HepG2 (cell line): ENCODE measurements around the gene NCOA4. TPM values are rescaled to one million over a fixed set of nuclear protein-coding genes. Genes with fewer than 3 reads are reported as not detected.

Experiments used
- BCL6 ChIP-seq: IDR thresholded peaks from 2 replicates; pipeline ENCODE4 v1.6.1; 2016; ENCODE audit warnings: missing genetic modification reagents, missing compliant biosample characterization
- FOXK1 ChIP-seq: sonication (generic); formaldehyde crosslinking; IDR thresholded peaks from 2 replicates; pipeline ENCODE4 v1.4.0; 2020; ENCODE audit warnings: low read depth, missing genetic modification reagents, borderline replicate concordance
- GABPB1 ChIP-seq: IDR thresholded peaks from 2 replicates; pipeline ENCODE4 v1.6.1; 2016; ENCODE audit warnings: mild to moderate bottlenecking, missing genetic modification reagents, moderate library complexity, missing compliant biosample characterization
- GPN1 ChIP-seq: sonication (generic); formaldehyde crosslinking; IDR thresholded peaks from 2 replicates; pipeline ENCODE4 v1.5.1; 2020; ENCODE audit warnings: missing genetic modification reagents, borderline replicate concordance
- HDAC2 ChIP-seq: sonication (generic); formaldehyde crosslinking; IDR thresholded peaks from 2 replicates; pipeline ENCODE4 v1.4.0; 2020; ENCODE audit warnings: missing genetic modification reagents
- KMT2B ChIP-seq: IDR thresholded peaks from 2 replicates; pipeline ENCODE4 v1.6.1; 2016; ENCODE audit warnings: missing genetic modification reagents, missing compliant biosample characterization
- REST ChIP-seq, 2 experiments: IDR thresholded peaks; 2 replicates each; pipeline ENCODE4 v1.6.1; 2011 to 2012; ENCODE audit warnings: low read length in 2 of 2, borderline replicate concordance in 1 of 2, low read depth in 1 of 2, mild to moderate bottlenecking in 1 of 2, moderate library complexity in 1 of 2
- SMAD1 ChIP-seq: sonication (generic); formaldehyde crosslinking; IDR thresholded peaks from 2 replicates; pipeline ENCODE4 v1.4.0; 2020; ENCODE audit warnings: missing genetic modification reagents, low read depth, mild to moderate bottlenecking, borderline replicate concordance
- SP4 ChIP-seq: sonication (generic); formaldehyde crosslinking; IDR thresholded peaks from 2 replicates; pipeline ENCODE4 v1.8.1; 2023; ENCODE audit warnings: mild to moderate bottlenecking, missing genetic modification reagents
- SSRP1 ChIP-seq: IDR thresholded peaks from 2 replicates; pipeline ENCODE4 v1.6.1; 2016; ENCODE audit warnings: control low read depth
- TGIF2 ChIP-seq: IDR thresholded peaks from 2 replicates; pipeline ENCODE4 v1.6.1; 2016; ENCODE audit warnings: control low read depth, missing compliant biosample characterization
- ZC3H4 ChIP-seq: sonication (generic); formaldehyde crosslinking; IDR thresholded peaks from 2 replicates; pipeline ENCODE4 v1.4.0; 2020; ENCODE audit warnings: missing genetic modification reagents, borderline replicate concordance
- ZMAT3 ChIP-seq: sonication (generic); formaldehyde crosslinking; conservative IDR thresholded peaks from 2 replicates; pipeline ENCODE4 v1.7.0; 2021; ENCODE audit warnings: missing genetic modification reagents
- ZNF18 ChIP-seq: sonication (generic); formaldehyde crosslinking; IDR thresholded peaks from 2 replicates; pipeline ENCODE4 v1.8.0; 2022; ENCODE audit warnings: mild to moderate bottlenecking, missing genetic modification reagents; ENCODE audit not compliant: insufficient replicate concordance
- ZNF362 ChIP-seq: sonication (generic); formaldehyde crosslinking; IDR thresholded peaks from 2 replicates; pipeline ENCODE4 v1.4.0; 2020; ENCODE audit warnings: missing genetic modification reagents, mild to moderate bottlenecking, borderline replicate concordance
- ZNF605 ChIP-seq: sonication (generic); formaldehyde crosslinking; IDR thresholded peaks from 2 replicates; pipeline ENCODE4 v1.8.0; 2022; ENCODE audit warnings: mild to moderate bottlenecking, missing genetic modification reagents
- polyA plus RNA-seq, 8 experiments: library from polyadenylated mRNA; depleted of rRNA in 3 of 8; stranded (reverse) in 7 of 8; unstranded in 1 of 8; fragments of >200 nt; fragmentation: Illumina TruSeq in 4 of 8; extraction: Trizol in 4 of 8; gene quantifications; 2 replicates each; pipeline versions ENCODE4 v1.2.1 to v1.2.3, GENCODE V29; 2011 to 2016; ENCODE audit warnings: low read depth in 4 of 8, missing spikeins in 1 of 8, mixed read lengths in 1 of 8; ENCODE audit not compliant: insufficient read depth in 1 of 8
- total RNA-seq, 5 experiments: library from RNA; depleted of rRNA; stranded (reverse); fragments of >200 nt; fragmentation: Illumina TruSeq; extraction: Trizol; gene quantifications; 2 replicates each; pipeline ENCODE4 v1.2.3, GENCODE V29; 2016; ENCODE audit warnings: low read depth in 1 of 5
- TF ChIP-seq, protein P1 (sequence below): sonication (generic); formaldehyde crosslinking; IDR thresholded peaks from 2 replicates; pipeline ENCODE4 v1.5.0; 2020; ENCODE audit warnings: mild to moderate bottlenecking, missing genetic modification reagents
- TF ChIP-seq, protein P2 (sequence below): sonication (generic); formaldehyde crosslinking; conservative IDR thresholded peaks from 2 replicates; pipeline ENCODE4 v1.8.0; 2022; ENCODE audit warnings: low read depth, missing genetic modification reagents

NCOA4 gene
- total and polyA plus RNA-seq, 2 of the 13 experiments (the other 11 are each of a cell fraction or from before 2014, with no cell fraction given): 306 to 400 TPM

- TF ChIP-seq REST (IDR thresholded peaks at IDR 0.05; ENCODE audit: borderline replicate concordance in 1 of 2, low read depth in 1 of 2, low read length in 2 of 2) (no peak), TGIF2 (CRISPR knock-in tag) (0 out of 2 replicates have a peak, but pooled peaks have one; percentile 27), ZNF362 (CRISPR knock-in tag) (no peak), GPN1 (CRISPR knock-in tag) (no peak), SP4 (CRISPR knock-in tag) (no peak), BCL6 (no peak), GABPB1 (no peak), ZNF605 (no peak), ZNF18 (CRISPR knock-in tag) (peak; percentile 31), ZC3H4 (CRISPR knock-in tag) (no peak), FOXK1 (CRISPR knock-in tag) (no peak), HDAC2 (CRISPR knock-in tag) (no peak), SSRP1 (0 out of 2 replicates have a peak, but pooled peaks have one; percentile 4), SMAD1 (CRISPR knock-in tag) (no peak), KMT2B (CRISPR knock-in tag) (no peak), ZMAT3 (CRISPR knock-in tag) (no peak)
- TF ChIP-seq, protein P1, sequence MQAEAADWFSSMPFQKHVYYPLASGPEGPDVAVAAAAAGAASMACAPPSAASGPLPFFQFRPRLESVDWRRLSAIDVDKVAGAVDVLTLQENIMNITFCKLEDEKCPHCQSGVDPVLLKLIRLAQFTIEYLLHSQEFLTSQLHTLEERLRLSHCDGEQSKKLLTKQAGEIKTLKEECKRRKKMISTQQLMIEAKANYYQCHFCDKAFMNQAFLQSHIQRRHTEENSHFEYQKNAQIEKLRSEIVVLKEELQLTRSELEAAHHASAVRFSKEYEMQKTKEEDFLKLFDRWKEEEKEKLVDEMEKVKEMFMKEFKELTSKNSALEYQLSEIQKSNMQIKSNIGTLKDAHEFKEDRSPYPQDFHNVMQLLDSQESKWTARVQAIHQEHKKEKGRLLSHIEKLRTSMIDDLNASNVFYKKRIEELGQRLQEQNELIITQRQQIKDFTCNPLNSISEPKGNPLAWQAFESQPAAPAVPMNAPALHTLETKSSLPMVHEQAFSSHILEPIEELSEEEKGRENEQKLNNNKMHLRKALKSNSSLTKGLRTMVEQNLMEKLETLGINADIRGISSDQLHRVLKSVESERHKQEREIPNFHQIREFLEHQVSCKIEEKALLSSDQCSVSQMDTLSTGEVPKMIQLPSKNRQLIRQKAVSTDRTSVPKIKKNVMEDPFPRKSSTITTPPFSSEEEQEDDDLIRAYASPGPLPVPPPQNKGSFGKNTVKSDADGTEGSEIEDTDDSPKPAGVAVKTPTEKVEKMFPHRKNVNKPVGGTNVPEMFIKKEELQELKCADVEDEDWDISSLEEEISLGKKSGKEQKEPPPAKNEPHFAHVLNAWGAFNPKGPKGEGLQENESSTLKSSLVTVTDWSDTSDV (CRISPR knock-in tag): no peak
- TF ChIP-seq, protein P2, sequence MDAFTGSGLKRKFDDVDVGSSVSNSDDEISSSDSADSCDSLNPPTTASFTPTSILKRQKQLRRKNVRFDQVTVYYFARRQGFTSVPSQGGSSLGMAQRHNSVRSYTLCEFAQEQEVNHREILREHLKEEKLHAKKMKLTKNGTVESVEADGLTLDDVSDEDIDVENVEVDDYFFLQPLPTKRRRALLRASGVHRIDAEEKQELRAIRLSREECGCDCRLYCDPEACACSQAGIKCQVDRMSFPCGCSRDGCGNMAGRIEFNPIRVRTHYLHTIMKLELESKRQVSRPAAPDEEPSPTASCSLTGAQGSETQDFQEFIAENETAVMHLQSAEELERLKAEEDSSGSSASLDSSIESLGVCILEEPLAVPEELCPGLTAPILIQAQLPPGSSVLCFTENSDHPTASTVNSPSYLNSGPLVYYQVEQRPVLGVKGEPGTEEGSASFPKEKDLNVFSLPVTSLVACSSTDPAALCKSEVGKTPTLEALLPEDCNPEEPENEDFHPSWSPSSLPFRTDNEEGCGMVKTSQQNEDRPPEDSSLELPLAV (CRISPR knock-in tag): no peak
These were observed 27.3 kb downstream of the NCOA4 start (continued) for GRCh38 chr10:46002916-46003693.
